ENCODE data around the gene IQCH.

GRCh38 chr15:67501177-67501835 is 246.7 kb downstream of the IQCH start:
- TF ChIP-seq FOXJ3 (CRISPR knock-in tag; IDR thresholded peaks at IDR 0.05) (no peak), GATA2 (CRISPR knock-in tag; IDR thresholded peaks at IDR 0.05) (no peak)
